Tibial nerve (tissue), 4 donors: ENCODE data around the gene SCN9A. TPM values are rescaled to one million over a fixed set of nuclear protein-coding genes. Genes with fewer than 3 reads are reported as not detected.
A peak's percentile ranks its signal among the peaks of the same experiment; 100 is the strongest.
"Not testable (repeated sequence)": the region's sequence is repeated elsewhere in the genome, so short reads cannot be mapped to it uniquely, and the experiment has no call there.

Experiments
- DNase-seq, 2 donors: peaks; one replicate each; pipeline ENCODE4 v3.0.0-alpha.2; 2019; ENCODE audit warnings: low spot score in 2 of 2
- H3K27ac ChIP-seq, 4 donors: fragments of 200-600 bp; sonication (generic) in 3 of 4; one replicate each; pipeline ENCODE4 v1.5.1; 2017 to 2019; ENCODE audit warnings: mild to moderate bottlenecking in 1 of 4
- H3K27me3 ChIP-seq, 2 donors: fragments of 200-600 bp; sonication (generic) in 1 of 2; one replicate each; pipeline versions ENCODE4 v1.5.1 to v1.6.0; 2017 to 2019
- H3K36me3 ChIP-seq, 3 donors: fragments of 200-600 bp; sonication (generic); one replicate each; pipeline ENCODE4 v1.5.1; 2018 to 2019
- H3K4me1 ChIP-seq, 4 donors: fragments of 200-600 bp; sonication (generic) in 3 of 4; one replicate each; pipeline ENCODE4 v1.5.1; 2017 to 2019
- H3K4me3 ChIP-seq, 4 donors: fragments of 200-600 bp; sonication (generic) in 3 of 4; one replicate each; pipeline ENCODE4 v1.5.1; 2017 to 2019; ENCODE audit warnings: mild to moderate bottlenecking in 1 of 4, moderate library complexity in 1 of 4
- H3K9me3 ChIP-seq, 4 donors: fragments of 200-600 bp; sonication (generic) in 3 of 4; one replicate each; pipeline ENCODE4 v1.5.1; 2017 to 2019
- CTCF ChIP-seq, 5 experiments: fragments of 200-600 bp in 3 of 5; fragments of 450-650 bp in 2 of 5; sonication (generic) in 3 of 5; IDR thresholded peaks; one replicate each; pipeline ENCODE4 v1.5.1; 2016 to 2019; ENCODE audit warnings: antibody characterized with exemption in 5 of 5, mild to moderate bottlenecking in 3 of 5, moderate library complexity in 2 of 5
- EP300 ChIP-seq, 2 donors: sonication (generic); formaldehyde crosslinking; IDR thresholded peaks; one replicate each; pipeline ENCODE4 v1.6.1; 2017; ENCODE audit warnings: antibody characterized with exemption in 2 of 2, mild to moderate bottlenecking in 1 of 2
- POLR2A ChIP-seq, 2 donors: fragments of 450-650 bp; IDR thresholded peaks; one replicate each; pipeline ENCODE4 v1.6.1; 2017; ENCODE audit warnings: antibody characterized with exemption in 2 of 2, mild to moderate bottlenecking in 2 of 2, moderate library complexity in 2 of 2
- WGBS, 2 donors: methylation state at CpG; one replicate each; pipeline ENCODE4 v1.1.5; 2018; 5-methylcytosine and 5-hydroxymethylcytosine counted together
- total RNA-seq, 4 donors: library from RNA; depleted of rRNA; stranded (reverse); fragments of >200 nt; gene quantifications; one replicate each; pipeline ENCODE4 v1.1.0, GENCODE V29; 2016

Gene SCN9A
- total RNA-seq, 4 donors from 2014 or later: 8.2 to 36.1 (median 17.2) TPM

- TF ChIP-seq POLR2A (IDR thresholded peaks at IDR 0.05): no peak
- TF ChIP-seq EP300 (IDR thresholded peaks at IDR 0.05): no peak
- no peak for TF ChIP-seq CTCF (IDR thresholded peaks at IDR 0.05)
- WGBS, 2 donors: 81 to 92% methylated on average over 1 of the region's 1 CpG
- H3K4me1 ChIP-seq: peaks cover 0 to 15% (median 0%) of the 10 kb centered on the region in 4 donors
- peaks cover 0 to 5% (median 0%) of the 10 kb centered on the region in 3 donors for H3K36me3 ChIP-seq
- DNase-seq: no peak
- H3K27ac ChIP-seq: no peak overlapping the region
- H3K9me3 ChIP-seq: no peaks in the 10 kb centered on the region
- no peak overlapping the region for H3K4me3 ChIP-seq
- no peaks in the 10 kb centered on the region for H3K27me3 ChIP-seq
Measured at GRCh38 chr2:166413255-166413654, 37.5 kb upstream of the SCN9A start.

GRCh38 chr2:166411473-166412230, 35.9 kb upstream of the SCN9A start:
- 28 to 29% methylated on average over 6 of the region's 6 CpGs for WGBS, 2 donors
- H3K36me3 ChIP-seq: peaks cover 0 to 5% (median 0%) of the 10 kb centered on the region in 3 donors
- peak overlapping the region in 1 of 4 donors; percentile 56 for H3K27ac ChIP-seq
- DNase-seq: no peak
- TF ChIP-seq POLR2A (IDR thresholded peaks at IDR 0.05) (no peak), EP300 (IDR thresholded peaks at IDR 0.05) (no peak), CTCF (IDR thresholded peaks at IDR 0.05) (no peak)
- no peak overlapping the region for H3K4me3 ChIP-seq
- peaks cover 0 to 15% (median 0%) of the 10 kb centered on the region in 4 donors for H3K4me1 ChIP-seq
- H3K27me3 ChIP-seq: no peaks in the 10 kb centered on the region
- H3K9me3 ChIP-seq: no peaks in the 10 kb centered on the region

GRCh38 chr2:166410828-166411472, 35.2 kb upstream of the SCN9A start:
- H3K4me3 ChIP-seq: no peak overlapping the region

GRCh38 chr2:166407746-166408145, 32.0 kb upstream of the SCN9A start:
- not testable (repeated sequence) for DNase-seq, H3K9me3 ChIP-seq, H3K36me3 ChIP-seq, H3K4me3 ChIP-seq, H3K27me3 ChIP-seq, H3K27ac ChIP-seq
- WGBS, 2 donors: 80 to 91% methylated on average over 2 of the region's 2 CpGs
- peaks cover 0 to 15% (median 0%) of the 10 kb centered on the region in 4 donors for H3K4me1 ChIP-seq

More at GRCh38 chr2:166410828-166411472, 35.2 kb upstream of the SCN9A start:
- Histone ChIP-seq H3K27ac (peak overlapping the region in 1 of 4 donors; percentile 56), H3K4me1 (peaks cover 0 to 15% (median 0%) of the 10 kb centered on the region in 4 donors), H3K36me3 (peaks cover 0 to 2% (median 0%) of the 10 kb centered on the region in 3 donors), H3K9me3 (no peaks in the 10 kb centered on the region), H3K27me3 (no peaks in the 10 kb centered on the region)
- WGBS, 2 donors: 59 to 60% methylated on average over 7 of the region's 7 CpGs
- no peak for TF ChIP-seq POLR2A (IDR thresholded peaks at IDR 0.05)
- no peak for TF ChIP-seq EP300 (IDR thresholded peaks at IDR 0.05)
- TF ChIP-seq CTCF (IDR thresholded peaks at IDR 0.05): no peak
- DNase-seq: no peak

- TF ChIP-seq CTCF (IDR thresholded peaks at IDR 0.05) (no peak), EP300 (IDR thresholded peaks at IDR 0.05) (no peak), POLR2A (IDR thresholded peaks at IDR 0.05) (no peak)
- 92 to 97% methylated on average over 3 of the region's 3 CpGs for WGBS, 2 donors
- peaks cover 0 to 6% (median 0%) of the 10 kb centered on the region in 4 donors for H3K4me1 ChIP-seq
- no peak overlapping the region for H3K27ac ChIP-seq
- DNase-seq: no peak
- H3K9me3 ChIP-seq: no peaks in the 10 kb centered on the region
- H3K27me3 ChIP-seq: no peaks in the 10 kb centered on the region
- no peaks in the 10 kb centered on the region for H3K36me3 ChIP-seq
- H3K4me3 ChIP-seq: no peak overlapping the region
Measured at GRCh38 chr2:166406374-166406773, 30.6 kb upstream of the SCN9A start.
